Stimulated activated CD8-positive, alpha-beta memory T cell treated with anti-CD3 and anti-CD28 coated beads, Interleukin-12 subunit alpha, Interleukin-12 subunit beta, amount 100 ng/mL, for 1 hour (primary cell): ENCODE results near the gene MAP4K2.

ENCODE experiments used
- DNase-seq: peaks from one replicate; pipeline ENCODE4 v3.0.0-alpha.2; 2020; ENCODE audit warnings: low read depth

The MAP4K2 gene

GRCh38 chr11:64754124-64754918, 48.7 kb downstream of the MAP4K2 start:
- DNase-seq, result no peak

GRCh38 chr11:64753380-64754123, 49.5 kb downstream of the MAP4K2 start:
- DNase-seq, result no peak

- DNase-seq, result no peak
Observed at GRCh38 chr11:64753019-64753379, 50.0 kb downstream of the MAP4K2 start.

GRCh38 chr11:64752175-64752970, 50.6 kb downstream of the MAP4K2 start:
- DNase-seq, result no peak

GRCh38 chr11:64751580-64751979, 51.4 kb downstream of the MAP4K2 start:
- DNase-seq, result no peak

- no peak for DNase-seq
Observed at GRCh38 chr11:64751136-64751535, 51.9 kb downstream of the MAP4K2 start.

- DNase-seq, result no peak
Observed at GRCh38 chr11:64750361-64751054, 52.5 kb downstream of the MAP4K2 start.

GRCh38 chr11:64747961-64748665, 54.9 kb downstream of the MAP4K2 start:
- DNase-seq, result no peak

GRCh38 chr11:64746486-64746885, 56.5 kb downstream of the MAP4K2 start:
- no peak for DNase-seq

- peak; percentile 68 for DNase-seq
Observed at GRCh38 chr11:64745521-64746328, 57.3 kb downstream of the MAP4K2 start.

- peak; percentile 67 for DNase-seq
Observed at GRCh38 chr11:64745189-64745520, 57.9 kb downstream of the MAP4K2 start.

- no peak for DNase-seq
Observed at GRCh38 chr11:64744544-64745188, 58.3 kb downstream of the MAP4K2 start.

GRCh38 chr11:64743591-64744543, 59.1 kb downstream of the MAP4K2 start, which contains the start of gene RASGRP2:
TSS of gene RASGRP2 (minus strand) at chr11:64744142. CDS start at chr11:64742866, 1,276 bp downstream.
- DNase-seq, result peak; percentile 82

GRCh38 chr11:64742889-64743590, 60.0 kb downstream of the MAP4K2 start:
- peak; percentile 61 for DNase-seq

GRCh38 chr11:64742087-64742888, 60.7 kb downstream of the MAP4K2 start:
- DNase-seq, result no peak

- no peak for DNase-seq
Observed at GRCh38 chr11:64741375-64742086, 61.5 kb downstream of the MAP4K2 start.

GRCh38 chr11:64739871-64740270, 63.1 kb downstream of the MAP4K2 start:
- DNase-seq, result no peak
